NK-92 treated with Interleukin-12 subunit alpha and Interleukin-12 subunit beta, amount 100 ng/mL, for 24 hours (cell line): ENCODE results near the gene HOXA7.

Source experiments
- DNase-seq: peaks from one replicate; lab custom pipeline; 2025; lab: John Stamatoyannopoulos, UW

The HOXA7 gene

DNA sequence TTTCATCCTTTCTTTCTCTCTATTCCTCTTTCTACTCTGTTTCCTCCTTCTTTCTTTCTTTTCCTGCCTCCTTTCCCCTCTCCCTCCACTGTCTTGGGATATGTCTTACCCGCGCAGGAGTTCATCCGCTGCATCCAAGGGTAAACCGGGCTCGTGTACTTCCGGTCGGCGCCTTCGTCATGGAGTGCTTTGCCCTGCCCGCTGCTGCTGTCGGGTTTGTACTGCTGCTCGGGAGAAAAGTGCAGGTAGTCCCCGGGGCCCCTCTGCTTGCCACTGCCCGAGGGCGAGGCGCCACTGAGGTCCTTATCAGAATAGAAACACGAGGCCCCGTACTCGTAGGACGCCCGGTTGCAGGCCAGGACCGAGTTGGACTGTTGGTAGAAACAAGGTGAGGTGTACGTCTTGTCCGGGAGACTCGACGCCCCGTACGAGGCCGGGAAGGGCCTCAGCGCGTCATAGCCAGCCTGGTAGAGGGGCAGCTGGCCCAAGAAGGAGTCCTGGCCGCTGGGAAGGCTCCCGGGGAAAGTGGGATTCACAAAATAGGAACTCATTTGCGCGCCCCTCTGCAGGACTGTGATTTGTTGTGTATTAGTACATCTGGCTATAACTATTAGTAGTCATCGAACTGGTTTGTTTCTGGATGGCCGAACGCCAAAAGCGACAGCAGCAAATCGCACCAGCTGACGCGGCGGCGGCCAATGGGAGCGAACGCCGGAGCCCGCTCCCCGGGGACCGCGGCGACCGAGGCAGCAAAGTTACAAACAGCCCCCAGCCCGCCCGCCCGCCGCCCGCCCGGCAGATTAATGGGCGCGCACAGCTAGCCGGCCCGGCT lies 9.1 kb downstream of the HOXA7 start, which contains the start of gene HOXA6:
Gene HOXA6, minus strand, starts transcription at position 576 of the 832 bp plus-strand sequence. Its CDS starts 25 bp downstream, at position 551.
- no peak for DNase-seq

DNA sequence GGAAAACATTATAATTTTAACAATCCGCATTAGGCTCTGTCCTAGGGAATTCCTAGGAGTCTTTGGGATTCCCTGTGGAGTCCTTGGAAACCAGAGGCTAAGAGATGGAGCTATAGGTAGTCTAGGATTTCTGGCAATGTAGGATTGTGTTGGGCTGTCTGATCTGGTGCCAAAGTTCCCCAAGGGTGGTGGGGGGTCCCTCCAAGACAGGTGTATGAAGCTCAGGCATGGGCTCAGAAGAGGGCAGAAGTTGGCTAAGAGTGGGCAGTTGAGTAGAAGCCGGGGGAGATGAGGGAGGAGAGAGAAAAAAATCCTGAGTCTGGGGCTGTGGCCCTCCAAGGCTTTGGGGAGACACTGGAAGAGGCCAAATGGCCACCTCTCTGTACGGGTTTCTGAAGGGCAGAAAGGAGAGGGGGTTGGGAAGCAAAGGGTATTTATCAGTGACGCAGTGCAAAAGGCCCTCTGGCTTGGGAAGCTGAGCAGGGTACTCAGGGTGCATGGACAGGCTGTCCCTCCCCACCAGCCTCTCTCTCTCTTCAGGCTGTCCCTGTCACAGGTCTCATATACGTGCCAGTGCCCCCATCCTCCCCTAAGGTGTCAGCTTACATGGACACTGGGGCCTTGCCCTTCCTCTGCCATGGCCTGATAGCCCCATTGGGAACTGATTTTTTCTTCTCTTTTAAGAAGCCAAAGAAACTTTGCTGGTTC lies 9.8 kb downstream of the HOXA7 start:
- DNase-seq: no peak

DNA sequence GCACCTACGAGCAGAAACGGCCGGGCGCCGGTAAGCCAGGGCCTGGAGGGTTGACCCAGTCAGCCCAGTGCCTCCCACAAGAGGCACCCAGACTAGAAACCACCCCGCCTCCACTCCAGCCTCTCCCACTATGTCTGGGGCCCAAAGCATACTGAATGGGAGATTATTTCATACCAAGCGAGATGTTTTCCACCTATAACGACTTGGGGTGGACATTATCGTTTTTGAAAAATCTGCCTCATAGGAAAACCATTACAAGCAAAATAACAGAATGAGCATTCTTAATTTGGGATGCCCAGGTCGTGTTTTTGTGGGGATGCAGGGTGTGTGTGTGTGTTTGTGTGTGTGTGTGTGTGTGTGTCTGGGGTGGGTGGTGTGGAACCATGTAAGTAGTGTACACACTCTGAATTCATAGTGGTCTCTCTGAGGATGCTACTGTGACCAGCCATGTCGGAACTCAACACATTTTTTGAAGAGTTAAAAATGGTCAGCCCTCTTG lies 10.5 kb downstream of the HOXA7 start:
- no peak for DNase-seq

DNA sequence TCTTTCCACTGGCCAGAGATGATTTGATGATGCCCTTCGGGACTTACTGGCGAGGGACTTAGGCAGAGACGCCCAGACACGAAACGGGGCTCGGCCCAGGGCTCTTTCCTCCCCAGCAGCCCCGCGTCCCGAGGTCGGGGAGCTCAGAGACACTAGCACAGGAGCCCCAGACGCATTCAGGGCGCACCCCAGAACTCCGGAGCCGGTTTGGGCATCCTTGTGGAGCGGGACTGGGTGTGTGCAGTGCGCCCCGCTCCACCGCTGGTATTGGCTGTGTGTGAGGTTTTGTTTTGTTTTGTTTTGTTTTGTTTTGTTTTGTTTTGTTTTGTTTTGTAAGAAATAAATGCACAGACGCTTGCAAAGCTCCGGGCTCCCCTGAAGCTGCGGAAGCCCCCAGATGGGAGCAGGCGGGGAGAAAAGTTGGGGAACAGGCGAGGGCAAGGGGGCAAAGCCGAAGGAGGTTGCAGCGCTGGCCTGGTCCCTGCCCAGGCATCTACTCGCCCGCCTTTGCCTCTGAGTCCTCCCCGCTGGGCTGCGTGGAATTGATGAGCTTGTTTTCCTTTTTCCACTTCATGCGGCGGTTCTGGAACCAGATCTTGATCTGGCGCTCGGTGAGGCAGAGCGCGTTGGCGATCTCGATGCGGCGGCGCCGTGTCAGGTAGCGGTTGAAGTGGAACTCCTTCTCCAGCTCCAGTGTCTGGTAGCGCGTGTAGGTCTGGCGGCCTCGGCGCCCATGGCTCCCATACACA lies 11.1 kb downstream of the HOXA7 start:
- DNase-seq: no peak

DNA sequence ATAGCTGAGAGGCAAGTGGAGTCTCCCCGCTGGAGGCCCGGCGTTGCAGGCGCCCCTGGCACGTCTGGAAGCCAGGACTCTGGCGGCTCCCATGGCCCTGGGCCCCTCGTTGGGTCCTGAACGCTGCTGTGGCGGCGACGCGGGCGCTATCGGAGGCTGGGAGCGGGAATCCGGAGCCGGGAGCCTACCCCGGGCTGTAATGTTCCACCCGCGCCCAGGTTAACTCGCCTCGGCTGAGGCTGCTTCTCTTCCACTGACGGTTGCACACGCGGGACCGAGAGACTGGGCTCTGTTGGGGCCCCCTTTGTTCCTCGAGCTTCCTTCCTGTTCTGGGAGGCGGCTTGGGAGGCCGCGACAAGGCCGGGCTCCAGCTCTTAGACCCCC lies 11.7 kb downstream of the HOXA7 start:
- no peak for DNase-seq

DNA sequence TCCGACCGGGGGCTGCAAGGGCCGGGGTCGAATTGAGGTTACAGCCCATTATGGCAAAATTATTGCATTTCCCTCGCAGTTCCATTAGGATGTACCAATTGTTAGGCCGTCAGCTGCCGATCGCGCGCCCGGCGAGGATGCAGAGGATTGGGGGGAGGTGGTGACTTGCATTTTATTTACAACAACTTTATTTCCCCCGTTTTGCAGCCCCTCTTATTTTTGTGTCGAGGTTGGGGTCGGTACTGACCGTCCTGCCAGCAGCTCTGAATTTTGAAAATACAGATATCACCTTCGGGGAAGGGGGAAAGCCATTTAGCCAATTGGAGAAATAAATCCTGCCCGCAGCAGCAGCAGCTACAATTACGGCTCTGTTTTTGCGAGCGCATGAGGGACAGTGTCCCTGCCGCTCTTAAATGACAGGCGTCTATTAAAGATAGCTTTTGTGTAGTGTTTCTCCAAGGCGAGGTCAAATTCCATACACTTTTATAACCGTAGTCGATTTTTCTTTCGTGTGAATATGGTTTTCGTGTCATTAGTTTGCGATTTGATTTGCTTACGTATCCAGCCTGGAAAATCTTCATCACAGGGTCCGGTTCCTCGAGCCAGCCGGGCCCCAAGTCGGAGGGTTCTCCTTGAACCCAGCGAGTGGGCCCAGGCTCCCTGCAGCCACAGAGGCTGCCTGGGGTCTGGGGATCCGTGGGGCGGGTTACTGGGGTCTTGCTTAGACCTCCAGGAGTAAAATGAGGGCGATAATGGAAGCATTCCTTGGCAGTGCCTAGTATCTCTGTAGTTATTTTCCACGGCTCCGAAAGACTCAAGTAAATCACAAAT lies 12.3 kb downstream of the HOXA7 start:
- DNase-seq: no peak

DNA sequence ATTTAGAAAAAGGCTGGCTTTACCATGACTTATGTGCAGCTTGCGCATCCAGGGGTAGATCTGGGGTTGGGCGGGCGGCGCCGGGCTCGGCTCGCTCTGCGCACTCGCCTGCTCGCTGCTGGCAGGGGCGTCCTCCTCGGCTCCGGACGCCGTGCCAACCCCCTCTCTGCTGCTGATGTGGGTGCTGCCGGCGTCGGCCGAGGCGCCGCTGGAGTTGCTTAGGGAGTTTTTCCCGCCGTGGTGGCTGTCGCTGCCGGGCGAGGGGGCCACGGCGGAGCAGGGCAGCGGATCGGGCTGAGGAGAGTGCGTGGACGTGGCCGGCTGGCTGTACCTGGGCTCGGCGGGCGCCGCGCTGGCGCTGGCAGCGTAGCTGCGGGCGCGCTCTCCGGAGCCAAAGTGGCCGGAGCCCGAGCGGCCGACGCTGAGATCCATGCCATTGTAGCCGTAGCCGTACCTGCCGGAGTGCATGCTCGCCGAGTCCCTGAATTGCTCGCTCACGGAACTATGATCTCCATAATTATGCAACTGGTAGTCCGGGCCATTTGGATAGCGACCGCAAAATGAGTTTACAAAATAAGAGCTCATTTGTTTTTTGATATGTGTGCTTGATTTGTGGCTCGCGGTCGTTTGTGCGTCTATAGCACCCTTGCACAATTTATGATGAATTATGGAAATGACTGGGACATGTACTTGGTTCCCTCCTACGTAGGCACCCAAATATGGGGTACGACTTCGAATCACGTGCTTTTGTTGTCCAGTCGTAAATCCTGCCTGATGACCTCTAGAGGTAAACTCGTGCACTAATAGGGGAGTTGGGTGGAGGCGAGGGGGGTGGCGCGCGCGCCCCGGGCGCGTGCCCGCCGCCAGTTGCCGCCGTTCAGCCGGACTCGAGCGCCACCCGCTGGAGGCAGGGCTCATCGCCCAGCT lies 13.2 kb downstream of the HOXA7 start, which contains the start of gene HOXA5:
Gene HOXA5, minus strand, starts transcription at position 659 of the 927 bp plus-strand sequence. Its CDS starts 74 bp downstream, at position 585.
- DNase-seq: no peak

DNA sequence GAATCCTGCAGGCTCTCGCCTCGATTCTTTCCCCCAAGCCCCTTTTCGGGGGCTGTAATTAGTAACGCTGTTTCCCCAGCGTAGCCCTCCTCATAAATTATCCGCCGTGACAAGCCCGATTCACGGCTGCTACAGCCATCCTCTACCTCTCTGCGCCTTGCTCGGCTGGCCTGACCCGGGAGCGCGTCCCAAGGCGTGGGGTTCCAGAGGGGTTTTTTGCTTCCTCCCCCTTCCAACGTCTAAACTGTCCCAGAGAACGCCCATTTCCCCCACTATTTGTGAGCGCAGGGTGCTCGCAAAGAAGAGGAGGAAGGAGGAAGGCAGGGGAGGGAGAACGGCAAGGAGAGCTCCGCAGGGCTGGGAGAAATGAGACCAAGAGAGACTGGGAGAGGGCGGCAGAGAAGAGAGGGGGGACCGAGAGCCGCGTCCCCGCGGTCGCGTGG lies 13.9 kb downstream of the HOXA7 start:
- no peak for DNase-seq

DNA sequence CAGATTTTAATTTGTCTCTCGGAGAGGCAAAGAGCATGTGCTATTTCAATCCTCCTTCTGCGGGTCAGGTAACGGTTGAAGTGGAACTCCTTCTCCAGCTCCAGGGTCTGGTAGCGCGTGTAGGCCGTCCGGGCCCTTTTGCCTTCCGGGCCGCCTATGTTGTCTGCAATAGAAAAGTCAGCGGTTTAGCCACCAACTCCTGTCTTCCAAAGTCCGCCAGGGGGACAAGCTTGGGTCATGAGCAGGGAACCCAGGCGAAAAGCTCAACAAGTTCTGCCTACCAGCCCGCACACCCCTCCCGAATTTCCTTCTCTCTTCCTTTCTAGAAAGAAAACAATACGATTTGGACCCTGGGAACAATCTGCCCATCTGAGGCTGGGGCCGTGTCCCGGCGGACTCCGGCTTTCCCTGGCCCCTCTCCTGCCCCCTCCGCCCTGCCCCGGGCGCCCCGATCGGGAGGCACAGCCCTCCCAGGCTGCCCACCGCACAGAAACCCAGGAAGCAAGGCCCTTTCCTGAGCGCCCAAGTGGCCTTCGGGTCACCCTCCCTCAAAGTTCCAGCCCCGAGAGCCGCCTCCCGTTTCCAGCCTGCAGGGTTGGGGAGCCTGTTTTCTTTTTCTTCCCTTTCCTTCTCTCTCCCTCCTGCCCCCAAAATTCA lies 14.4 kb downstream of the HOXA7 start:
- DNase-seq: no peak

DNA sequence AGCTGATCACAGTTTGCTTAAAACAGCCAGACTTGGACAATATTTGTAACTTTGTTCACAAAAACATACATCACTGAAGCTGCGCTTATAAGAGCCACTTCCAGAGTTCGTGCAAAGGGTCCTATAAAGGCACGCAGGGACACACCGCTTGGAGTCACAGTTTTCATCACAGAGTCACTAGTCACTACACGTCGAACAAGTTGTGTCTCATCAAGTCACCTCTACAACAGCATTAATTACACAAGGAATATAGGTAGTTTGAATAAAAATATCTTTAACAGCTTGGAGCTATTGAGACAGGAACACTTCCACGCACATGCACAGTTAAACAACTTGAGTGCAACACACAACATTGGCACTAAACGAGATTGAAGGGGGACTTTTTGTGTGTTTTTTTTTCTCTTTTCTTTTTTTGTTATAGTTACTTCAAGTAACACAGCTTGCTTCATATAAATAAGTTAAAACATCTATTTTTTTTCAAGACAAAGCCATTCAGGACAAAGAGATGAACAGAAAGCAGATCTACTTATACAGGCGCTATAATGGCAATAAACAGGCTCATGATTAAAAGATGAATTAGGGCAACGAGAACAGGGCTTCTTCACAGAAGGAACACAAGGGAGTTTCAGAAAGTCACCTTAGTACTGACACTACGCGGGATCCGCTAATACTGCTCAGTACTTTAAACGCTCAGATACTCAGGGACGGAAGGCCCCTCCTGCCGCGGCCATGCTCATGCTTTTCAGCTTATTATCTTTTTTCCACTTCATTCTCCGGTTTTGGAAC lies 15.1 kb downstream of the HOXA7 start:
- no peak for DNase-seq

DNA sequence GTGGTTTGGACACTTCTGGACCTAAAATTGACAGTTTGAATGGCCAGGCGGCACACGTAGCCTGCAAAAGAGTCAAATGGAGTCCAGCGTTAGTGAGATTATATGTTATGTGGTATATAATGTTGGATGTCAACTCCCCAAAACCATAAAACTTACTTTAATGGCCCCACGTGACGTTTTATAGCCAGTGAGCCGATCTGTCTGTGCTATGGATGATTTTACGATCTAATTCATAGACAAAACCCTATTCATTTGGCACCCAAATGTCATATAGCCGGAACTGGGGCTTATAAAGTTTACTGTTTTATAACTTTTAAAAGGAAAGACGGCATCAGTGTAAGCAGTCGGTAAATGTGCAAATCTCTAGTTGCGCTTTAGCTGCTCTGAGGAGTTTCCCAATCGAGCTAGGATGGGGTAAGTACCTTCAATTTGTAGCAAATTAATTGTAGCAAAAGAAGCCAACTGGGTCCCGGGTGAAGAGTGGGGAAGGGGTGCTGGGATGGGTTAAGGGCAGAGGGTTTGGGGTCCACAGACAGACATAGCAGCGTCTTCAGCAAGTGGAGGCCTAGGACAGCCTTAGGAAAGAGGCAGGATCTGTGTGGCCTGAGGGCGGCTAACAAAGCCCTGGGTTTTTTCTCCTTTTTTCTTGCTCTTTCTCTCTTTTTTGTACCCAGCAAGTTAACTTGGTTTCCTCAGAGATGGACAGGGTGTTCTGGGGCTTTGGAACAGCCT lies 16.2 kb downstream of the HOXA7 start:
- DNase-seq: no peak

DNA sequence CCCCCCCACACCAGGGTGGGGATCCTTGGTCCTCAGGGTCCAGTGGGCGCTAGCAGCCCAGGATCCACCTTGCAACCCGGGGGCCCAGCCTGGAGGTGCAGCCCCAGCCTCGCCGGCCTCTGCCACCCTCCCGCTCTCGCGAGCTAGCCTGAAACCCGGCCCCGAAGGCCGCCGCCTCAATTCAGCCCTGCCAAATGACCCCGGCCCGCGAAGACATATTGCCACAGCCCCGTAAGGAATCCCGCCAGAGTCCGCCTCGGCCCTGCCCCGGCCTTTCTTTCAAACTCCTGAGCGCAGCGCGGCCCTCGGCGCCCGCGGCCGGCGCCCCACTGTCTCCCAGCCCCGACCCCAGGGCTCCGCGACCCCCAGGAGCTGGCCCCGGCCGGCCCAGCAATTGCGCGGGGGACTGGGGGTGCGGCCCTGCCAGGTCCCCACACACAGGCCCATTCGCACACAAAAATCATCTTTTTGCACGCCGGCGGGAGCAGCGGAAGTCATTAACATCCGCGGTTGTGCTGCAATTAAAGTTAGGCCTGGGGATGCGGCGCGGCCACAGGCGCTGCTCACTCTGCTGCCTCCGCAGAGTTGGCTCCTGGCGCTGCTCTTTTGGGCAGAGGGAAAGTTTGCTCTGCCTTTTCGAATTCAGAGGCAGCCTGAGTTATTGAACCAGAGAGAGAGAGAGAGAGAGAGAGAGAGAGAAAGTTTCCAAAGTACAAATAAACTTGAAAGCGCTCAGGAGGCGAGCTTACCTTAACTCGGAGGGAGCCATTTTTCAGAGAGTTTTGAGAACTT lies 16.9 kb downstream of the HOXA7 start:
- no peak for DNase-seq

DNA sequence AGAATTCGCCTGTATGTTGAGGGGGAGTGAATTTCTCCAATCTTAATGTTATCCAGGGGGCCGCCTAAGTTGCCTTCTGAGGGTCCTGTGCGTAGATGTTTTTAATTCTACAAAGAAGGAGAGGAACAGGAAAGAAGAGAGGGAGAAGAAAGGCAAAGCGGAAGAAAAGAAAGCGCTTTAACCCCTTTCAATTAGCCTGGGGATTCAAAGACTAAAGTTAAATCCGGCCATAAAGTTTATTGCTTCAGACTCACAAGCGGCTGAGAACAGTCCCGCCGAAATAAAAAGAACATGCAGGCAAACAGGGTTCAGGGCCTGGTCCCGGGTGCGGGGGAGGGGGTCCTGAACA lies 17.5 kb downstream of the HOXA7 start:
- no peak for DNase-seq

DNA sequence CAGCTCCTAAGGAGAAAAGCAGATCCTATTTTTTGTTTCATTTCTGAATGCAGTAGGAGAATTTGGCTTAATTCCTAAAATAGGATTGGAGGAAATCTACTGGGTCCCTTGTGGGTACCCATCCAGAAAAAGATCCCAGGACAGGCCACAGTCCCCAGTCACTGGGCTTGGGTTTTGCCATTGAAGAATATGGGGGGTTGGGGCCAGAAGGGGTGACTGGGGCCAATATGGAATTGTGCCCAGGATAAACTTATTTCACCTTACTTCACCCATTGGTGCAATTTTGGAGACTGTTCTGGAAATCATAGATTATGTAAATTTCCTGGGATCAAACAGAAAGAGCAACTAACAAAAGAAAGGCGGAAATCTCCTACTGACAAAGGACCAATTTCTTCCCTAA lies 18.0 kb downstream of the HOXA7 start:
- no peak for DNase-seq

DNA sequence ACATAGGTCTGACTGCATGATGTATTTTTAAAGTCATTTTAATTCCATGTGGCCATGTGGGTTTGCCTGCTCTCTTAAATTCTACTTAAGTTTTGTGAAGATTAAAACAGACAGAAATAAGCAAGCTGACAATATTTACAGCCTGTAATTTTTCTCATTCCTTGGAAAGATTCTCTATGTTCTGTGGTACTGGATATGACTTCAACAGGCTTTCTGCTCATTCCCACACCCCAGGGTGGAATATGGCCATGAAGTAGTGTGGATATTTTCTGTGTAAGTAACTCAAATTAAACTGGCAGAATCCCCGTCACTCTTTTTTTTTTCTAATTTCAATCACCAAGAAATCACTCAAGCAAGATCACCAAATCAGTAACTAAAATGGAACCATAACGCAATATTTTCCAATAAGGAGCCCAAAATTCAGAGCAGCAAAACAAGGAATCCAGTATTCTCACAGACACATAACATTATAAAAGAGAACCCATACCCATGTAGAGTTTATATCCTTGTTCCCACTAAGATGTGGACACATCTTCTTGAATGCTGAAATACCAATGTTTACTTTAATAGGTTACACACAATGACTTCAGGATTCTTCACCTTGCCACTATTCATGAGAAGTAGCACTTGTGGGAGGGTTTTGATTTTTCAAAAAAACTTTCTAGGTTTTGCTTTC lies 18.7 kb downstream of the HOXA7 start:
- DNase-seq: no peak

DNA sequence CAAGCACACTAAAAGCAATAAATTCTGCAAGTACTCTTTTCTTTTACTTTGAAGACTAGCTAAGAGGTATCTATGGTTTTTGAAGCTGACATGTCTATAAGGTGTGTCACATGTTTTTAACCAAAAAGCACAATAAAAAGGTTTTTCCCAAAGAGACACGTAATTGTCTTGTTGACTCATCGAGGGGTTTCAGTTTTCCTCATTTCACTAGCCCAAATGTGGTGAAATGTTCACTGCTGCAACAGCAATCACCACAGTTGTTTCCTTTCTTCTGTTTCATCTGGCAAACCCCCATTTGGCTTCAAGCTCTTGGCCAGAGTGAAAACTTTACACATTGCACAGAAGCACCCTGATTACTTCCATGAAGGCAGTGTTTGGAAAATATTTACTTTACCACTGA lies 22.1 kb downstream of the HOXA7 start:
- no peak for DNase-seq
